Measurements from ENCODE around the gene DDX18. TPM values are rescaled to one million over a fixed set of nuclear protein-coding genes. Genes with fewer than 3 reads are reported as not detected.

DDX18 gene
- total and polyA plus RNA-seq, 10 of the 15 experiments (the other 5 are each of a cell fraction or from before 2014, with no cell fraction given): 54.3 to 110 (median 74.9) TPM

DNA sequence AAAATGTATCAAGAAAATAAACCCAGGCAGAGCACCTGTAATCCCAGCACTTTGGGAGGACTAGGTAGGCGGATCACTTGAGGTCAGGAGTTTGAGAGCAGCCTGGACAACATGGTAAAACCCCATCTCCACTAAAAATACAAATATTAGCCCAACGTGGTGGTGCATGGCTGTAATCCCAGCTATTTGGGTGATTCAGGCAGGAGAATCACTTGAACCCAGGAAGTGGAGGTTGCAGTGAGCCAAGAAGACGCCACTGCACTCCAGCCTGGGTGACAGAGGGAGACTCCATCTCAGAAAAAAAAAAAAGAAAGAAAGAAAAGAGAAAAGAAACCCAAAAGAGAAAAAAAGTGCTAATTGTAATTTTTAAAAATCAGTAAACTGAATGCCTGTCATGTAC is 41.4 kb downstream of the DDX18 start:
- intact Hi-C loops (cut with micrococcal nuclease; ENCODE audit: unreplicated experiment): no loop called here
- DNase-seq (ENCODE audit: low read depth, low spot score) (no peak), ATAC-seq (no peak), FAIRE-seq (no peak)
- Histone ChIP-seq H3K27me3 (replicated peaks in 1 of 2; ENCODE audit: control insufficient read depth in 2 of 2, insufficient read depth in 2 of 2, low read length in 1 of 2) (peaks cover 0 to 4% of the 10 kb centered on the region in 2 experiments; a peak in 2 of 4 replicates), H3K79me2 (ENCODE audit: control insufficient read depth, insufficient read depth, low read length) (no peaks in the 10 kb centered on the region), H3K36me3 (ENCODE audit: control insufficient read depth in 2 of 2, insufficient read depth in 2 of 2, low read length in 1 of 2) (no peaks in the 10 kb centered on the region), H3K9ac (ENCODE audit: control insufficient read depth, insufficient read depth, low read length) (no peak overlapping the region), H2AFZ (ENCODE audit: control insufficient read depth, low read depth, low read length) (no peak overlapping the region), H3K4me3 (no peak overlapping the region), H3K27ac (ENCODE audit: control insufficient read depth, insufficient read depth) (no peak overlapping the region), H3K4me1 (ENCODE audit: control insufficient read depth, insufficient read depth, low read length) (no peaks in the 10 kb centered on the region), H3K9me3 (replicated peaks; ENCODE audit: control insufficient read depth, insufficient read depth, low read length) (no peaks in the 10 kb centered on the region), H4K20me1 (ENCODE audit: control insufficient read depth, insufficient read depth) (no peaks in the 10 kb centered on the region), H3K4me2 (ENCODE audit: control insufficient read depth, insufficient read depth) (no peak overlapping the region)
- in situ Hi-C loops (cut with MboI): no loop called here
- SMC1A ChIA-PET (ENCODE audit: uncharacterized antibody, unreplicated experiment): no interaction called here
- 0% methylated on average over 3 of the region's 3 CpGs for WGBS (ENCODE audit: insufficient coverage, insufficient replicate concordance, low lambda C conversion rate, missing lambda C conversion rate)
- TF ChIP-seq HDAC2 (IDR thresholded peaks at IDR 0.05) (no peak), KAT2A (conservative IDR thresholded peaks at IDR 0.05; ENCODE audit: control insufficient read depth, low read depth, low read length) (no peak)
- BruUV-seq (replicated peaks): no TSS peak
- CTCF ChIA-PET: interaction anchor here (1.6 kb wide), 1 partner anchor 148 kb away, joined by 4 read pairs; no protein-coding TSS in a partner anchor
- POLR2A ChIA-PET: interaction anchor here (0.7 kb wide), 1 partner anchor 109 kb away, joined by 4 read pairs; no protein-coding TSS in a partner anchor
- RAD21 ChIA-PET (ENCODE audit: unreplicated experiment): no interaction called here

DNA sequence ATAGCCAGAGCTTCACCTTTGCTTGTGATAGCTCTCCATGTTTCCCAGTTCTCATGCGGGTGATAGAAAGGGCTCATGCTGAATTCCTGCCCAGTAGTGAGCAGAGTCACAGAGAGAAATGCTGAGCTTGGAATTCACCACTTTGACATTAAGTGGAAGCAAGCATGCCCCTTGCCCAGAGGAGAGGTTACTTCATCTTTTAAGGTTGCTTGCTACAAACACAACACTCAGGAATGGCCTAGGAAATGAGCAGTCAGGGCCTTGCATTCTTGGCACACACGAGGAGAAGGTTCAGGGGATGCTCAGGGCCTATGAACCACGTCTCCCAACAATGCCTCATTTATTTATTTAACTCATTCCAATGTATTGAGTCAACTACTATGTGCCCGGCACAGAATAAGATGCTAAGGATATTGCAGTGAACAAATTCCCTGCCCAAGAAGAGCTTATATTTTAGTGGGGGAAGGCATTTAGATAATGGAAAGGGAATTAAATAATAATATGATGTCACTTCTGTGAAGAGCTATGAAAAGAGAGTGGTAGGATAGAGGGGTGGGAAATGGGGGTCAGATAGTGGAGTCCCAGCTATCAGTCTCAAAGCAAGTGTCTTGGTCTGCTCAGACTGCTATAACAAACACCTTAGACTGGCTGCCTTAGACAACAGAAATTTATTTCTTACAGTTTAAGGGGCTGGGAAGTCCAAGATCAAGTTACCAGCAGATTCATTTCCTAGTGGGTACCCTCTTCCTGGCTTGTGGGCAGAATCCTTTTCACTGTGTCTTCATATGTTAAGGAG is 42.1 kb downstream of the DDX18 start:
- no peak overlapping the region for H3K9ac ChIP-seq (ENCODE audit: control insufficient read depth, insufficient read depth, low read length)
- no TSS peak for BruUV-seq (replicated peaks)
- TF ChIP-seq, protein P1, sequence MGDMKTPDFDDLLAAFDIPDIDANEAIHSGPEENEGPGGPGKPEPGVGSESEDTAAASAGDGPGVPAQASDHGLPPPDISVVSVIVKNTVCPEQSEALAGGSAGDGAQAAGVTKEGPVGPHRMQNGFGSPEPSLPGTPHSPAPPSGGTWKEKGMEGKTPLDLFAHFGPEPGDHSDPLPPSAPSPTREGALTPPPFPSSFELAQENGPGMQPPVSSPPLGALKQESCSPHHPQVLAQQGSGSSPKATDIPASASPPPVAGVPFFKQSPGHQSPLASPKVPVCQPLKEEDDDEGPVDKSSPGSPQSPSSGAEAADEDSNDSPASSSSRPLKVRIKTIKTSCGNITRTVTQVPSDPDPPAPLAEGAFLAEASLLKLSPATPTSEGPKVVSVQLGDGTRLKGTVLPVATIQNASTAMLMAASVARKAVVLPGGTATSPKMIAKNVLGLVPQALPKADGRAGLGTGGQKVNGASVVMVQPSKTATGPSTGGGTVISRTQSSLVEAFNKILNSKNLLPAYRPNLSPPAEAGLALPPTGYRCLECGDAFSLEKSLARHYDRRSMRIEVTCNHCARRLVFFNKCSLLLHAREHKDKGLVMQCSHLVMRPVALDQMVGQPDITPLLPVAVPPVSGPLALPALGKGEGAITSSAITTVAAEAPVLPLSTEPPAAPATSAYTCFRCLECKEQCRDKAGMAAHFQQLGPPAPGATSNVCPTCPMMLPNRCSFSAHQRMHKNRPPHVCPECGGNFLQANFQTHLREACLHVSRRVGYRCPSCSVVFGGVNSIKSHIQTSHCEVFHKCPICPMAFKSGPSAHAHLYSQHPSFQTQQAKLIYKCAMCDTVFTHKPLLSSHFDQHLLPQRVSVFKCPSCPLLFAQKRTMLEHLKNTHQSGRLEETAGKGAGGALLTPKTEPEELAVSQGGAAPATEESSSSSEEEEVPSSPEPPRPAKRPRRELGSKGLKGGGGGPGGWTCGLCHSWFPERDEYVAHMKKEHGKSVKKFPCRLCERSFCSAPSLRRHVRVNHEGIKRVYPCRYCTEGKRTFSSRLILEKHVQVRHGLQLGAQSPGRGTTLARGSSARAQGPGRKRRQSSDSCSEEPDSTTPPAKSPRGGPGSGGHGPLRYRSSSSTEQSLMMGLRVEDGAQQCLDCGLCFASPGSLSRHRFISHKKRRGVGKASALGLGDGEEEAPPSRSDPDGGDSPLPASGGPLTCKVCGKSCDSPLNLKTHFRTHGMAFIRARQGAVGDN (IDR thresholded peaks at IDR 0.05): no peak
- no peak for TF ChIP-seq SMAD1 (IDR thresholded peaks at IDR 0.05; ENCODE audit: low read depth, partially characterized antibody)
- RAD21 ChIA-PET (ENCODE audit: unreplicated experiment): no interaction called here
- H3K4me1 ChIP-seq (ENCODE audit: control insufficient read depth, insufficient read depth, low read length): no peaks in the 10 kb centered on the region
- H3K27ac ChIP-seq (ENCODE audit: control insufficient read depth, insufficient read depth): no peak overlapping the region
- 48% methylated on average over 4 of the region's 4 CpGs for whole genome bisulfite sequencing (ENCODE audit: insufficient coverage, insufficient replicate concordance, low lambda C conversion rate, missing lambda C conversion rate)
- POLR2A ChIA-PET: no interaction called here
- H3K4me2 ChIP-seq (ENCODE audit: control insufficient read depth, insufficient read depth): no peak overlapping the region
- H3K27me3 ChIP-seq (replicated peaks in 1 of 2; ENCODE audit: control insufficient read depth in 2 of 2, insufficient read depth in 2 of 2, low read length in 1 of 2): peaks cover 0 to 2% of the 10 kb centered on the region in 2 experiments; a peak in 2 of 4 replicates
- no peaks in the 10 kb centered on the region for H3K36me3 ChIP-seq (ENCODE audit: control insufficient read depth in 2 of 2, insufficient read depth in 2 of 2, low read length in 1 of 2)
- H3K4me3 ChIP-seq: no peak overlapping the region
- H2AFZ ChIP-seq (ENCODE audit: control insufficient read depth, low read depth, low read length): no peak overlapping the region
- no peaks in the 10 kb centered on the region for H4K20me1 ChIP-seq (ENCODE audit: control insufficient read depth, insufficient read depth)
- SMC1A ChIA-PET (ENCODE audit: uncharacterized antibody, unreplicated experiment): no interaction called here
- FAIRE-seq (no peak), ATAC-seq (no peak), DNase-seq (ENCODE audit: low read depth, low spot score) (no peak)
- no peaks in the 10 kb centered on the region for H3K9me3 ChIP-seq (replicated peaks; ENCODE audit: control insufficient read depth, insufficient read depth, low read length)
- CTCF ChIA-PET: interaction anchor here (1.6 kb wide), 1 partner anchor 147 kb away, joined by 4 read pairs; no protein-coding TSS in a partner anchor
- in situ Hi-C loops (cut with MboI) (no loop called here), intact Hi-C loops (cut with micrococcal nuclease; ENCODE audit: unreplicated experiment) (no loop called here)
- no peaks in the 10 kb centered on the region for H3K79me2 ChIP-seq (ENCODE audit: control insufficient read depth, insufficient read depth, low read length)
